Parathyroid adenoma (tissue), 2 donors: Measurements from ENCODE around the gene FAM117B.
A peak's percentile ranks its signal among the peaks of the same experiment; 100 is the strongest.

Experiments used
- H2AFZ ChIP-seq: fragments of 300-600 bp; sonication (generic); one replicate; pipeline ENCODE4 v1.7.0; 2017; ENCODE audit warnings: antibody characterized with exemption, mild to moderate bottlenecking
- H3K27ac ChIP-seq: fragments of 300-600 bp; sonication (generic); one replicate; pipeline ENCODE4 v1.7.0; 2017
- H3K27me3 ChIP-seq: fragments of 300-600 bp; sonication (generic); one replicate; pipeline ENCODE4 v1.7.0; 2017; ENCODE audit warnings: low read length; ENCODE audit not compliant: control insufficient read depth, insufficient read depth
- H3K36me3 ChIP-seq: fragments of 300-600 bp; sonication (generic); one replicate; pipeline ENCODE4 v1.7.0; 2017; ENCODE audit warnings: low read length; ENCODE audit not compliant: control insufficient read depth, insufficient read depth
- H3K4me1 ChIP-seq: fragments of 300-600 bp; sonication (generic); one replicate; pipeline ENCODE4 v1.7.0; 2017; ENCODE audit warnings: control low read depth
- H3K4me2 ChIP-seq: fragments of 300-600 bp; sonication (generic); one replicate; pipeline ENCODE4 v1.7.0; 2017; ENCODE audit warnings: low read length
- H3K4me3 ChIP-seq: fragments of 300-600 bp; sonication (generic); one replicate; pipeline ENCODE4 v1.7.0; 2017; ENCODE audit warnings: low read depth, low read length
- H3K79me2 ChIP-seq: fragments of 300-600 bp; sonication (generic); one replicate; pipeline ENCODE4 v1.7.0; 2017; ENCODE audit warnings: control low read depth
- H3K9ac ChIP-seq: fragments of 300-600 bp; sonication (generic); one replicate; pipeline ENCODE4 v1.7.0; 2017; ENCODE audit warnings: mild to moderate bottlenecking
- H3K9me3 ChIP-seq: fragments of 300-600 bp; sonication (generic); one replicate; pipeline ENCODE4 v1.7.0; 2017; ENCODE audit warnings: low read length; ENCODE audit not compliant: control insufficient read depth
- TF ChIP-seq, protein P1 (sequence below): fragments of 300-600 bp; sonication (generic); IDR thresholded peaks from one replicate; pipeline ENCODE4 v1.7.0; 2017; ENCODE audit warnings: antibody characterized with exemption, mild to moderate bottlenecking
- donor health status: primary hyperparathyroidism.

FAM117B gene

DNA sequence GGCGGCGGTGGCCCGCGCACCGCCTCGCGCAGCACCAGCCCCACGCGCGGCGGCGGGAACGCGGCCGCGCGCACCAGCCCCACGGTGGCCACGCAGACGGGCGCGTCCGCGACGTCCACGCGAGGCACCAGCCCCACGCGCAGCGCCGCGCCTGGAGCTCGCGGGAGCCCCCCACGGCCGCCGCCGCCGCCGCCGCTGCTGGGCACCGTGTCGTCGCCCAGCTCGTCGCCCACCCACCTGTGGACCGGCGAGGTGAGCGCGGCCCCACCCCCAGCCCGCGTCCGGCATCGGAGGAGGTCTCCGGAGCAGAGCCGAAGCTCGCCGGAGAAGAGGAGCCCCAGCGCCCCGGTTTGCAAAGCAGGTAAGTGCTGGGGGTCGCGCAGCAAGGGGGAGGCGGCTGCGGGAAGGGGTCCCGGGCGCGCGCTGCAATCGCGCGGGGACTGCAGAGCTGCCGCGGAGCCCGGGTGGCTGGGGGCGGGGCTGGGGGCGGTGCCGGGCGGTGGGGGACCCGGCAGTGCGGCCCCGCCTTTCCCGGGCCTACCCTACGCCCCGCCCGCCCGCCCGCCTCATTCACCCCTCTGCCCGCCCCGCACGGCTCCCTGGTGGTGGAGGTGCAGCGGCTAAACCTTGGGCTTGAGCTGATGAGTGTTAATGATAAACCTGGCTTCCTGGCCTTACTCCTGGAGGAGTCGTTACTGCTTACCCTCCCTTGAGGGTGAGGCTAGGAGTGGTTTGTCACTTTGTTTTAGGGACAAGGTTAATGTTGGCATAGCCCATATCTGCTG is 851 bp downstream of the FAM117B start:
- H3K9ac ChIP-seq, result no peak overlapping the region
- TF ChIP-seq, protein P1, sequence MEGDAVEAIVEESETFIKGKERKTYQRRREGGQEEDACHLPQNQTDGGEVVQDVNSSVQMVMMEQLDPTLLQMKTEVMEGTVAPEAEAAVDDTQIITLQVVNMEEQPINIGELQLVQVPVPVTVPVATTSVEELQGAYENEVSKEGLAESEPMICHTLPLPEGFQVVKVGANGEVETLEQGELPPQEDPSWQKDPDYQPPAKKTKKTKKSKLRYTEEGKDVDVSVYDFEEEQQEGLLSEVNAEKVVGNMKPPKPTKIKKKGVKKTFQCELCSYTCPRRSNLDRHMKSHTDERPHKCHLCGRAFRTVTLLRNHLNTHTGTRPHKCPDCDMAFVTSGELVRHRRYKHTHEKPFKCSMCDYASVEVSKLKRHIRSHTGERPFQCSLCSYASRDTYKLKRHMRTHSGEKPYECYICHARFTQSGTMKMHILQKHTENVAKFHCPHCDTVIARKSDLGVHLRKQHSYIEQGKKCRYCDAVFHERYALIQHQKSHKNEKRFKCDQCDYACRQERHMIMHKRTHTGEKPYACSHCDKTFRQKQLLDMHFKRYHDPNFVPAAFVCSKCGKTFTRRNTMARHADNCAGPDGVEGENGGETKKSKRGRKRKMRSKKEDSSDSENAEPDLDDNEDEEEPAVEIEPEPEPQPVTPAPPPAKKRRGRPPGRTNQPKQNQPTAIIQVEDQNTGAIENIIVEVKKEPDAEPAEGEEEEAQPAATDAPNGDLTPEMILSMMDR, result no peak
- peak overlapping the region; percentile 71 for H3K4me2 ChIP-seq
- H3K79me2 ChIP-seq, result peaks cover 7% of the 10 kb centered on the region
- H3K27me3 ChIP-seq, result no peaks in the 10 kb centered on the region
- no peaks in the 10 kb centered on the region for H3K9me3 ChIP-seq
- H3K27ac ChIP-seq, result peak overlapping the region; percentile 92
- no peaks in the 10 kb centered on the region for H3K36me3 ChIP-seq
- H3K4me1 ChIP-seq, result peaks cover 6% of the 10 kb centered on the region
- peak overlapping the region; percentile 88 for H2AFZ ChIP-seq
- peak overlapping the region; percentile 62 for H3K4me3 ChIP-seq

DNA sequence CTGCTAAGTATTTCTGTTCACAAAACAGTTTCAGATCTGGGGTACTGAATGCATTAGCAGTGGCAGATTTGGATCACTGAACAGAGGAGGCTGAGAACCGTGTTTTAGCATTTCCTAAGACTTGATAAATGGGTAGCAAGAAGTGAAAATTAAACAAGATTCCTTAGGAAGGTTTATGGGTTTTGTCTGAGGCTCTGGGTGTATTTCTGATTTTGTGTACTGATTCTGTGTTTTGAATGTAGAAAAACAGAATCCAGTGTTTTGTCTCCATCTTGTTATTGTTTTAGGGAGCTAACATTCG is 1.4 kb downstream of the FAM117B start:
- peak overlapping the region; percentile 82 for H2AFZ ChIP-seq
- H3K4me3 ChIP-seq, result peak overlapping the region; percentile 45
- H3K27me3 ChIP-seq, result no peaks in the 10 kb centered on the region
- peak overlapping the region; percentile 92 for H3K27ac ChIP-seq
- no peaks in the 10 kb centered on the region for H3K9me3 ChIP-seq
- peaks cover 9% of the 10 kb centered on the region for H3K79me2 ChIP-seq
- TF ChIP-seq, protein P1, result no peak
- no peaks in the 10 kb centered on the region for H3K36me3 ChIP-seq
- H3K9ac ChIP-seq, result no peak overlapping the region
- peaks cover 6% of the 10 kb centered on the region for H3K4me1 ChIP-seq
- H3K4me2 ChIP-seq, result peak overlapping the region; percentile 71

DNA sequence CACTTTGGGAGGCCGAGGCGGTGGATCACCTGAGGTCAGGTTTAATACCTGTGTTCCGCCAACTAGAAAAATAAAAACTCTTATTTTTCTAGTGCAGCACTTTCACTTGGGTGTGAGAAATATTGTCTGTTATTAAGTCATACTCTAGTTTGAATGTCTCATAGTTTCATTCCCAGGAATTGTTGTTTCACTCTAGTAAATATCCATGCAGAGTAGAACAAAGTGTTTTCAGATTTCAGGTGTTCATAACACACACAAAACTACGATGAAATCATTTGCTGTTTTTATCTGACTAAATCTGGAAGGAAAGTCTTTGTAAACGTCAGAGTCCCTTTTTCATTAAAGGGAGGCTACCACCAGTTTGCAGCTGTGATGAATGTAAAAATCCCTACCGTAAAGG is 4.0 kb downstream of the FAM117B start:
- Histone ChIP-seq H3K36me3 (no peaks in the 10 kb centered on the region), H3K79me2 (peaks cover 12% of the 10 kb centered on the region), H3K9me3 (no peaks in the 10 kb centered on the region), H3K27ac (peak overlapping the region; percentile 29), H3K27me3 (no peaks in the 10 kb centered on the region), H3K4me1 (peaks cover 10% of the 10 kb centered on the region), H2AFZ (peak overlapping the region; percentile 2), H3K9ac (no peak overlapping the region), H3K4me2 (peak overlapping the region; percentile 8), H3K4me3 (no peak overlapping the region)
- TF ChIP-seq, protein P1, result no peak

DNA sequence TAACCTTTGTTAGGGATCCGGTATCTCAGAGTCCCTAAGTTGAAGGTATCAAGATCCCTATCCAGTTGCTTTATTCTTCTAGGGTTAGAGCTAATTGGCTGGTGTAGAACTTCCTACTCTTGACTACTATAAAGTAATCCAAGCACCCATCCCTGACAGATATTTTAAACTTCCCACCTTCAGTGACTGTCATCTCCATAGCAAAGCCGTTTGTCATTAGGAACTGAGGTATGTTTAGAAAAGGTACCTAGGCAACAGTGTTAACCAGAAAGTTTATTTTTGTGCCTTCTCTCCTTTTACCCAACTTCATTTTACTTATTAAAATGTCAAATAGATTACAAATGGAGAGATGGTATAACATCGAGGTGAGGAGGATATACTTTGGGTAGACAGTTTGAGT is 4.5 kb downstream of the FAM117B start:
- Histone ChIP-seq H3K79me2 (peaks cover 14% of the 10 kb centered on the region), H3K4me2 (peak overlapping the region; percentile 8), H3K27ac (peak overlapping the region; percentile 29), H3K9ac (no peak overlapping the region), H3K4me1 (peaks cover 10% of the 10 kb centered on the region), H3K9me3 (no peaks in the 10 kb centered on the region), H3K4me3 (no peak overlapping the region), H2AFZ (no peak overlapping the region), H3K36me3 (no peaks in the 10 kb centered on the region), H3K27me3 (no peaks in the 10 kb centered on the region)
- TF ChIP-seq, protein P1, result no peak

DNA sequence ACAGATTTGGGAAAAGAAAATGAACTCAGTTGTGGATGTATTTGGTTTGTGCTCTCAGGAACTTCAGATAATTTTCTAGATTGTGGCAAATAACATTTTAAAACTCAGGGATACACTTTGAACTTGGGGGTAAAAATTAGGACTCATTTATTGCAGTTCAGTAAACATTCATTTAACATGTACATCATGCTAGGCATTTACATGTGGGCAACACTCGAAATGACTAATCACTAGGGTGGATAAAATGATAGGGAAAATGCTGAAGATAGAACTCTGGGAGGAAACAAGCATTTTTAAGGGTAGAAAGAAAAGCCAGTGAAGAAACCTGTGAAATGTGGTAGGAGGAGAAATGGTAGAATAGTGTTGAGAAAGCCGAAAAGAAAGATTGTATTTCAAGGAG is 7.8 kb downstream of the FAM117B start:
- Histone ChIP-seq H2AFZ (peak overlapping the region; percentile 34), H3K9ac (no peak overlapping the region), H3K27ac (peak overlapping the region; percentile 34), H3K9me3 (no peaks in the 10 kb centered on the region), H3K4me3 (no peak overlapping the region), H3K4me1 (peaks cover 10% of the 10 kb centered on the region), H3K79me2 (peaks cover 26% of the 10 kb centered on the region), H3K27me3 (no peaks in the 10 kb centered on the region), H3K4me2 (no peak overlapping the region), H3K36me3 (no peaks in the 10 kb centered on the region)
- TF ChIP-seq, protein P1, result no peak
